GM12878 (cell line): ENCODE data around the gene IFNAR1. TPM values are rescaled to one million over a fixed set of nuclear protein-coding genes. Genes with fewer than 3 reads are reported as not detected.
A peak's percentile ranks its signal among the peaks of the same experiment; 100 is the strongest.

Source experiments
- ASH2L ChIP-seq: fragments of 300-600, 200-600 bp; sonication (generic); IDR thresholded peaks from 2 replicates; pipeline ENCODE4 v1.6.1; 2017; ENCODE audit warnings: low read depth, mild to moderate bottlenecking, borderline replicate concordance
- CHD4 ChIP-seq: fragments of 200-600 bp; sonication (generic); IDR thresholded peaks from 2 replicates; pipeline ENCODE4 v1.6.1; 2016; ENCODE audit warnings: mild to moderate bottlenecking
- E2F8 ChIP-seq: fragments of 450-650 bp; IDR thresholded peaks from 2 replicates; pipeline ENCODE4 v1.6.1; 2018; ENCODE audit warnings: mild to moderate bottlenecking, low read depth, moderate library complexity; ENCODE audit not compliant: partially characterized antibody
- EGR1 ChIP-seq, 2 experiments: IDR thresholded peaks; 1 replicate in 1 of 2; 2 replicates in 1 of 2; pipeline ENCODE4 v1.6.1; 2011 to 2012; ENCODE audit warnings: low read depth in 2 of 2, low read length in 2 of 2, borderline replicate concordance in 1 of 2, mild to moderate bottlenecking in 1 of 2, moderate library complexity in 1 of 2
- FOS ChIP-seq: IDR thresholded peaks from 3 replicates; pipeline ENCODE4 v1.6.1; 2011; ENCODE audit warnings: borderline replicate concordance; ENCODE audit not compliant: insufficient read length; ENCODE audit errors: extremely low read depth
- FOXM1 ChIP-seq: IDR thresholded peaks from 2 replicates; pipeline ENCODE4 v1.6.1; 2012; ENCODE audit warnings: low read depth, mild to moderate bottlenecking, inconsistent platforms, low read length, moderate library complexity
- HCFC1 ChIP-seq: fragments of 150-350 bp; IDR thresholded peaks from 2 replicates; pipeline ENCODE4 v1.6.1; 2014; ENCODE audit warnings: low read length
- LARP7 ChIP-seq: fragments of 450-650 bp; IDR thresholded peaks from 2 replicates; pipeline ENCODE4 v1.6.1; 2017; ENCODE audit warnings: mild to moderate bottlenecking
- MEF2A ChIP-seq: IDR thresholded peaks from 2 replicates; pipeline ENCODE4 v1.6.1; 2011; ENCODE audit warnings: low read depth, mild to moderate bottlenecking, low read length, moderate library complexity; ENCODE audit not compliant: insufficient read depth
- MXI1 ChIP-seq: fragments of 150-350 bp; IDR thresholded peaks from 2 replicates; pipeline ENCODE4 v1.6.1; 2011; ENCODE audit warnings: low read depth, mild to moderate bottlenecking, inconsistent platforms, low read length, improper control_type of control experiment
- NFIC ChIP-seq: IDR thresholded peaks from 2 replicates; pipeline ENCODE4 v1.6.1; 2012; ENCODE audit warnings: low read depth, mild to moderate bottlenecking, inconsistent platforms, low read length, moderate library complexity
- NR2C1 ChIP-seq: fragments of 450-650 bp; IDR thresholded peaks from 2 replicates; pipeline ENCODE4 v1.6.1; 2017; ENCODE audit warnings: antibody characterized with exemption, mild to moderate bottlenecking, moderate library complexity
- NR2F1 ChIP-seq: fragments of 450-650 bp; conservative IDR thresholded peaks from 2 replicates; pipeline ENCODE4 v1.6.1; 2017; ENCODE audit warnings: mild to moderate bottlenecking
- POLR2AphosphoS2 ChIP-seq: IDR thresholded peaks from 2 replicates; pipeline ENCODE4 v1.6.1; 2011; ENCODE audit warnings: low read depth, mild to moderate bottlenecking, low read length, improper control_type of control experiment, moderate library complexity
- RAD51 ChIP-seq: fragments of 450-650 bp; IDR thresholded peaks from 2 replicates; pipeline ENCODE4 v1.6.1; 2016; ENCODE audit warnings: moderate library complexity, mild to moderate bottlenecking, inconsistent platforms
- SMC3 ChIP-seq: IDR thresholded peaks from 2 replicates; pipeline ENCODE4 v1.6.1; 2011; ENCODE audit warnings: low read length, improper control_type of control experiment, borderline replicate concordance
- SREBF1 ChIP-seq: IDR thresholded peaks from 2 replicates; pipeline ENCODE4 v1.6.1; 2012; ENCODE audit warnings: mild to moderate bottlenecking, low read length
- SRF ChIP-seq, 2 experiments: IDR thresholded peaks; 2 replicates each; pipeline ENCODE4 v1.6.1; 2011; ENCODE audit warnings: low read depth in 2 of 2, low read length in 2 of 2, mild to moderate bottlenecking in 1 of 2, moderate library complexity in 1 of 2
- SUZ12 ChIP-seq: fragments of 200-600 bp; sonication (generic); IDR thresholded peaks from one replicate; pipeline ENCODE4 v1.6.1; 2018; ENCODE audit warnings: antibody characterized with exemption, mild to moderate bottlenecking; ENCODE audit not compliant: unreplicated experiment
- TAF1 ChIP-seq: IDR thresholded peaks from 2 replicates; pipeline ENCODE4 v1.6.1; 2011; ENCODE audit warnings: mild to moderate bottlenecking, low read depth, low read length, borderline replicate concordance
- TBL1XR1 ChIP-seq: IDR thresholded peaks from 2 replicates; pipeline ENCODE4 v1.6.1; 2012; ENCODE audit warnings: low read depth, low read length, improper control_type of control experiment
- TCF12 ChIP-seq: IDR thresholded peaks from 2 replicates; pipeline ENCODE4 v1.6.1; 2011; ENCODE audit warnings: low read depth, mild to moderate bottlenecking, low read length
- YY1 ChIP-seq: IDR thresholded peaks from 2 replicates; pipeline ENCODE4 v1.6.1; 2011; ENCODE audit warnings: low read depth, mild to moderate bottlenecking, low read length
- ZBED1 ChIP-seq: IDR thresholded peaks from 2 replicates; pipeline ENCODE4 v1.6.1; 2016; ENCODE audit warnings: borderline replicate concordance
- ZNF217 ChIP-seq: fragments of 450-650 bp; IDR thresholded peaks from 2 replicates; pipeline ENCODE4 v1.6.1; 2017; ENCODE audit warnings: antibody characterized with exemption, mild to moderate bottlenecking
- ZNF24 ChIP-seq: fragments of 450-650 bp; IDR thresholded peaks from 2 replicates; pipeline ENCODE4 v1.6.1; 2017; ENCODE audit warnings: antibody characterized with exemption, mild to moderate bottlenecking
- ZNF622 ChIP-seq: fragments of 450-650 bp; IDR thresholded peaks from 2 replicates; pipeline ENCODE4 v1.6.1; 2017; ENCODE audit warnings: mild to moderate bottlenecking, inconsistent platforms
- polyA plus RNA-seq, 11 experiments: library from polyadenylated mRNA; depleted of rRNA in 4 of 11; unstranded in 6 of 11; stranded (reverse) in 5 of 11; fragments of >200 nt; fragmentation: Nextera tagmentation in 4 of 11; fragmentation: Illumina TruSeq in 1 of 11; extraction: Ambion mirVana in 4 of 11; extraction: Trizol in 1 of 11; gene quantifications; 1 replicate in 1 of 11; 2 replicates in 10 of 11; pipeline versions ENCODE4 v1.2.1 to v1.2.3, GENCODE V29; 2011 to 2016; ENCODE audit warnings: inconsistent platforms in 2 of 11, missing spikeins in 2 of 11, low read depth in 1 of 11
- total RNA-seq, 4 experiments: library from RNA; depleted of rRNA in 3 of 4; stranded (reverse); fragments of >200 nt in 3 of 4; fragmentation: Illumina TruSeq in 1 of 4; extraction: Trizol in 1 of 4; gene quantifications; 2 replicates each; pipeline versions ENCODE4 v1.2.1 to v1.2.3, GENCODE V29; 2013 to 2021

IFNAR1 gene
- total and polyA plus RNA-seq, 10 of the 15 experiments (the other 5 are each of a cell fraction or from before 2014, with no cell fraction given), result 12.0 to 62.4 (median 24.6) TPM

- TF ChIP-seq ZNF217, result peak; percentile 15; the same call in 1 of the 2 replicates
- no peak for TF ChIP-seq ASH2L
- TF ChIP-seq NFIC, result peak; percentile 91
- no peak for TF ChIP-seq LARP7
- peak; percentile 67; the same call in 1 of the 2 replicates for TF ChIP-seq TAF1
- peak; percentile 98 for TF ChIP-seq NR2F1
- no peak for TF ChIP-seq SREBF1
- TF ChIP-seq NR2C1, result no peak
- 0 out of 3 replicates have a peak, but pooled peaks of 1 of the 2 experiments have one; percentile 26 for TF ChIP-seq EGR1 (IDR thresholded peaks at IDR 0.05; ENCODE audit: borderline replicate concordance in 1 of 2, low read depth in 2 of 2, low read length in 2 of 2)
- peak; percentile 97 for TF ChIP-seq RAD51
- TF ChIP-seq ZNF24, result no peak
- TF ChIP-seq TCF12, result peak; percentile 72
- peak; percentile 90 for TF ChIP-seq MXI1
- TF ChIP-seq POLR2AphosphoS2, result peak; percentile 74; the same call in 1 of the 2 replicates
- TF ChIP-seq FOXM1, result peak; percentile 84
- TF ChIP-seq ZBED1, result peak; percentile 64; the same call in 1 of the 2 replicates
- TF ChIP-seq SRF (IDR thresholded peaks at IDR 0.05; ENCODE audit: low read depth in 2 of 2, low read length in 2 of 2), result no peak
- TF ChIP-seq SMC3, result no peak; the same call in 1 of the 2 replicates
- TF ChIP-seq SUZ12, result no peak
- no peak for TF ChIP-seq CHD4
- TF ChIP-seq TBL1XR1, result peak; percentile 82; the same call in 1 of the 2 replicates
- no peak for TF ChIP-seq FOS
- TF ChIP-seq ZNF622, result no peak
- TF ChIP-seq HCFC1, result no peak
- TF ChIP-seq YY1, result peak; percentile 60; the same call in 1 of the 2 replicates
- TF ChIP-seq MEF2A, result 0 out of 2 replicates have a peak, but pooled peaks have one; percentile 13
- TF ChIP-seq E2F8, result no peak
Measured at GRCh38 chr21:33383056-33383888, 58.5 kb downstream of the IFNAR1 start (continued).
